ENCODE results near the gene CA9. TPM values are rescaled to one million over a fixed set of nuclear protein-coding genes. Genes with fewer than 3 reads are reported as not detected.

CA9 gene
- total RNA-seq, 1 donor from 2014 or later, result 0.09 TPM

GRCh38 chr9:35696520-35697215 is 22.9 kb downstream of the CA9 start:
- Mint-ChIP-seq H3K27me3 (ENCODE audit: insufficient read depth, low read depth) (peaks cover 3% of the 10 kb centered on the region), H3K4me1 (peaks cover 4% of the 10 kb centered on the region), H3K27ac (no peak overlapping the region), H3K9me3 (no peaks in the 10 kb centered on the region), H3K36me3 (peaks cover 11% of the 10 kb centered on the region), H3K4me3 (no peak overlapping the region)
- Histone ChIP-seq H3K27ac (no peak overlapping the region), H4K20me1 (ENCODE audit: low read depth) (peaks cover 4% of the 10 kb centered on the region), H3K36me3 (no peaks in the 10 kb centered on the region), H3K4me2 (no peak overlapping the region), H3K9ac (no peak overlapping the region), H3K4me1 (no peaks in the 10 kb centered on the region), H3K79me2 (ENCODE audit: low read depth) (no peaks in the 10 kb centered on the region), H3K9me3 (ENCODE audit: low read depth) (no peaks in the 10 kb centered on the region), H2AFZ (replicated peaks) (no peak overlapping the region), H3F3A (ENCODE audit: low read depth) (peaks cover 10% of the 10 kb centered on the region), H3K4me3 (no peak overlapping the region), H3K27me3 (no peaks in the 10 kb centered on the region)
- DNase-seq (ENCODE audit: low spot score), result peak; percentile 70
- TF ChIP-seq CTCF (IDR thresholded peaks at IDR 0.05), result peak; percentile 86
- no peak for TF ChIP-seq EZH2 (IDR thresholded peaks at IDR 0.05)

- Histone ChIP-seq H3K27me3 (no peaks in the 10 kb centered on the region), H2AFZ (replicated peaks) (no peak overlapping the region), H3K4me3 (no peak overlapping the region), H3K79me2 (ENCODE audit: low read depth) (no peaks in the 10 kb centered on the region), H3F3A (ENCODE audit: low read depth) (peaks cover 2% of the 10 kb centered on the region), H3K9me3 (ENCODE audit: low read depth) (no peaks in the 10 kb centered on the region), H4K20me1 (ENCODE audit: low read depth) (peaks cover 4% of the 10 kb centered on the region), H3K36me3 (no peaks in the 10 kb centered on the region), H3K4me2 (no peak overlapping the region), H3K9ac (no peak overlapping the region), H3K4me1 (no peaks in the 10 kb centered on the region), H3K27ac (no peak overlapping the region)
- peaks cover 11% of the 10 kb centered on the region for H3K36me3 Mint-ChIP-seq
- no peaks in the 10 kb centered on the region for H3K4me1 Mint-ChIP-seq
- peaks cover 3% of the 10 kb centered on the region for H3K27me3 Mint-ChIP-seq (ENCODE audit: insufficient read depth, low read depth)
- no peaks in the 10 kb centered on the region for H3K9me3 Mint-ChIP-seq
- TF ChIP-seq EZH2 (IDR thresholded peaks at IDR 0.05) (no peak), CTCF (IDR thresholded peaks at IDR 0.05) (no peak), EZH2phosphoT487 (IDR thresholded peaks at IDR 0.05) (no peak)
- H3K27ac Mint-ChIP-seq, result no peak overlapping the region
- H3K4me3 Mint-ChIP-seq, result no peak overlapping the region
- no peak for DNase-seq (ENCODE audit: low spot score)
These were observed 23.8 kb downstream of the CA9 start for GRCh38 chr9:35697486-35697885.

- no peaks in the 10 kb centered on the region for H3K4me1 ChIP-seq
- no peaks in the 10 kb centered on the region for H3K79me2 ChIP-seq (ENCODE audit: low read depth)
- peaks cover 4% of the 10 kb centered on the region for H4K20me1 ChIP-seq (ENCODE audit: low read depth)
- H3K36me3 Mint-ChIP-seq, result peaks cover 15% of the 10 kb centered on the region
- H3K36me3 ChIP-seq, result no peaks in the 10 kb centered on the region
- H3K4me2 ChIP-seq, result no peak overlapping the region
- no peaks in the 10 kb centered on the region for H3F3A ChIP-seq (ENCODE audit: low read depth)
- TF ChIP-seq EZH2 (IDR thresholded peaks at IDR 0.05), result no peak
- TF ChIP-seq CTCF (IDR thresholded peaks at IDR 0.05), result no peak
- no peak for TF ChIP-seq EZH2phosphoT487 (IDR thresholded peaks at IDR 0.05)
- no peak for DNase-seq (ENCODE audit: low spot score)
- H3K4me1 Mint-ChIP-seq, result no peaks in the 10 kb centered on the region
- no peak overlapping the region for H3K27ac ChIP-seq
- H3K9me3 ChIP-seq (ENCODE audit: low read depth), result no peaks in the 10 kb centered on the region
- H3K9ac ChIP-seq, result no peak overlapping the region
- H3K27me3 ChIP-seq, result no peaks in the 10 kb centered on the region
- no peak overlapping the region for H3K27ac Mint-ChIP-seq
- H3K27me3 Mint-ChIP-seq (ENCODE audit: insufficient read depth, low read depth), result peaks cover 3% of the 10 kb centered on the region
- no peak overlapping the region for H3K4me3 Mint-ChIP-seq
- H3K9me3 Mint-ChIP-seq, result no peaks in the 10 kb centered on the region
- H3K4me3 ChIP-seq, result no peak overlapping the region
- no peak overlapping the region for H2AFZ ChIP-seq (replicated peaks)
These were observed 24.5 kb downstream of the CA9 start for GRCh38 chr9:35698231-35698630.

Data from neural progenitor cell (in vitro differentiated cells).